ENCODE data around the gene AHDC1. TPM values are rescaled to one million over a fixed set of nuclear protein-coding genes. Genes with fewer than 3 reads are reported as not detected.

AHDC1 gene
- total RNA-seq, 2 donors from 2014 or later = 13.5 to 14.2 TPM

GRCh38 chr1:27567971-27568299 lies 36.0 kb downstream of the AHDC1 start:
- peaks cover 100% of the 10 kb centered on the region for H3K4me1 ChIP-seq
- DNase-seq = no peak
- no peaks in the 10 kb centered on the region for H3K36me3 ChIP-seq (replicated peaks in 1 of 2; ENCODE audit: insufficient read depth in 1 of 2, low read depth in 2 of 2)
- H3K4me3 ChIP-seq = no peak overlapping the region
- TF ChIP-seq CTCF (IDR thresholded peaks at IDR 0.05) = no peak
- TF ChIP-seq POLR2A (IDR thresholded peaks at IDR 0.05) = no peak
- peak overlapping the region; percentile 61 to 98 (median 92) for H3K27ac ChIP-seq
- no peaks in the 10 kb centered on the region for H3K27me3 ChIP-seq
- 71% methylated on average over 7 to 8 of the region's 8 CpGs for WGBS, 2 donors
- no peak for ATAC-seq
- H3K9me3 ChIP-seq = no peaks in the 10 kb centered on the region
- intact Hi-C loops (cut with DNase I) = no loop called here

GRCh38 chr1:27567146-27567526 lies 36.8 kb downstream of the AHDC1 start:
- DNase-seq (no peak), ATAC-seq (no peak)
- H3K36me3 ChIP-seq (replicated peaks in 1 of 2; ENCODE audit: insufficient read depth in 1 of 2, low read depth in 2 of 2) = no peaks in the 10 kb centered on the region
- peaks cover 100% of the 10 kb centered on the region for H3K4me1 ChIP-seq
- WGBS, 2 donors = 70 to 74% methylated on average over 11 to 15 of the region's 15 CpGs
- no peaks in the 10 kb centered on the region for H3K27me3 ChIP-seq
- TF ChIP-seq CTCF (IDR thresholded peaks at IDR 0.05) (no peak), POLR2A (IDR thresholded peaks at IDR 0.05) (no peak)
- peak overlapping the region; percentile 16 to 98 (median 78) for H3K27ac ChIP-seq
- no peaks in the 10 kb centered on the region for H3K9me3 ChIP-seq
- no peak overlapping the region for H3K4me3 ChIP-seq
- intact Hi-C loops (cut with DNase I) = no loop called here

GRCh38 chr1:27566462-27567145 lies 37.3 kb downstream of the AHDC1 start:
- TF ChIP-seq POLR2A (IDR thresholded peaks at IDR 0.05) = no peak
- TF ChIP-seq CTCF (IDR thresholded peaks at IDR 0.05) = no peak
- ATAC-seq (no peak), DNase-seq (no peak)
- H3K27me3 ChIP-seq = no peaks in the 10 kb centered on the region
- peak overlapping the region in 2 of 4 donors; percentile 10 to 88 for H3K27ac ChIP-seq
- peaks cover 100% of the 10 kb centered on the region for H3K4me1 ChIP-seq
- intact Hi-C loops (cut with DNase I) = no loop called here
- 71 to 73% methylated on average over 10 to 13 of the region's 13 CpGs for WGBS, 2 donors
- H3K4me3 ChIP-seq = no peak overlapping the region
- no peaks in the 10 kb centered on the region for H3K36me3 ChIP-seq (replicated peaks in 1 of 2; ENCODE audit: insufficient read depth in 1 of 2, low read depth in 2 of 2)
- H3K9me3 ChIP-seq = no peaks in the 10 kb centered on the region

GRCh38 chr1:27564710-27565649 lies 39.0 kb downstream of the AHDC1 start:
- no peak for ATAC-seq
- H3K4me3 ChIP-seq = no peak overlapping the region
- TF ChIP-seq POLR2A (IDR thresholded peaks at IDR 0.05) (peak in 1 of 3 donors; percentile 13), CTCF (IDR thresholded peaks at IDR 0.05) (no peak)
- peak overlapping the region; percentile 88 to 95 (median 91) for H3K27ac ChIP-seq
- H3K36me3 ChIP-seq (replicated peaks in 1 of 2; ENCODE audit: insufficient read depth in 1 of 2, low read depth in 2 of 2) = no peaks in the 10 kb centered on the region
- WGBS, 2 donors = 73 to 91% methylated on average over 11 to 26 of the region's 26 CpGs
- intact Hi-C loops (cut with DNase I) = no loop called here
- no peaks in the 10 kb centered on the region for H3K9me3 ChIP-seq
- DNase-seq = peak in 3 of 4 donors; percentile 21 to 64 (median 53)
- H3K4me1 ChIP-seq = peaks cover 93% of the 10 kb centered on the region
- H3K27me3 ChIP-seq = no peaks in the 10 kb centered on the region
